HCT116 (cell line): Measurements from ENCODE around the gene SPTLC1. TPM values are rescaled to one million over a fixed set of nuclear protein-coding genes. Genes with fewer than 3 reads are reported as not detected.

Experiments used
- ATAC-seq: fragments of 200-7000 bp; cut with Tn5 transposase; 2 replicates; pipeline ENCODE4 v1.9.1; 2020; ENCODE audit warnings: mild to moderate bottlenecking, moderate library complexity
- BruUV-seq: library from RNA; stranded (reverse); fragments of 400-500 nt; replicated peaks from 2 replicates; lab custom pipeline; 2021; lab: Mats Ljungman, UMichigan
- CTCF ChIA-PET: fragments of 300-600 bp; sonication (Branson Sonifier 250); formaldehyde crosslinking; loops from one replicate; lab custom pipeline; 2021; ENCODE audit warnings: antibody characterized with exemption; lab: Charles Lee
- POLR2A ChIA-PET: fragments of 300-600, 350-600 bp; sonication (Branson Sonifier 250); formaldehyde crosslinking; loops from one replicate; lab custom pipeline; 2021; ENCODE audit warnings: antibody characterized with exemption; lab: Charles Lee
- RAD21 ChIA-PET, 2 experiments: fragments of 300-600 bp; sonication (Branson Sonifier 250); formaldehyde crosslinking; loops; one replicate each; lab custom pipeline; 2023; ENCODE audit warnings: low total read pairs in 2 of 2; ENCODE audit not compliant: uncharacterized antibody in 2 of 2, unreplicated experiment in 2 of 2, low non-redundant PET in 1 of 2; lab: Charles Lee
- DNase-seq: peaks from one replicate; pipeline ENCODE4 v3.0.0-alpha.2; 2010; ENCODE audit warnings: low read depth, low spot score
- H2AFZ ChIP-seq: fragments of 200-600 bp; shearing (Covaris generic), sonication (generic); 2 replicates; pipeline ENCODE4 v1.6.1; 2017; ENCODE audit warnings: low read depth, mixed run types, mixed read lengths, antibody characterized with exemption, low read length; ENCODE audit not compliant: poor library complexity, severe bottlenecking
- H3K27ac ChIP-seq: 2 replicates; pipeline ENCODE4 v1.5.1; 2012; ENCODE audit warnings: low read depth, low read length
- H3K27me3 ChIP-seq: fragments of 200-600 bp; sonication (generic); 2 replicates; pipeline ENCODE4 v1.6.1; 2016; ENCODE audit warnings: mixed run types, low read length, mixed read lengths; ENCODE audit not compliant: insufficient read depth
- H3K36me3 ChIP-seq, 2 experiments: fragments of 200-500 bp in 1 of 2; fragments of 200-600 bp in 1 of 2; sonication (Bioruptor generic) in 1 of 2; sonication (generic) in 1 of 2; 2 replicates each; pipeline versions ENCODE4 v1.5.1 to v1.6.1; 2014 to 2016; ENCODE audit warnings: low read length in 2 of 2, inconsistent platforms in 1 of 2, mixed read lengths in 1 of 2, mixed run types in 1 of 2; ENCODE audit not compliant: insufficient read depth in 2 of 2, control insufficient read depth in 1 of 2
- H3K4me1 ChIP-seq, 2 experiments: fragments of 200-600 bp in 1 of 2; sonication (generic) in 1 of 2; 2 replicates each; pipeline versions ENCODE4 v1.5.1 to v1.6.1; 2012 to 2017; ENCODE audit warnings: low read length in 2 of 2, inconsistent platforms in 1 of 2, mild to moderate bottlenecking in 1 of 2, mixed read lengths in 1 of 2, mixed run types in 1 of 2, moderate library complexity in 1 of 2; ENCODE audit not compliant: insufficient read depth in 2 of 2, control insufficient read depth in 1 of 2
- H3K4me2 ChIP-seq: fragments of 200-600 bp; sonication (generic); 2 replicates; pipeline ENCODE4 v1.6.1; 2017; ENCODE audit warnings: mixed run types, low read length, mixed read lengths
- H3K4me3 ChIP-seq, 2 experiments: fragments of 200-600 bp in 1 of 2; sonication (generic) in 1 of 2; replicated peaks in 1 of 2; 2 replicates each; pipeline ENCODE4 v1.5.1; 2011 to 2016; ENCODE audit warnings: low read length in 2 of 2, control low read depth in 1 of 2, low read depth in 1 of 2, mild to moderate bottlenecking in 1 of 2, mixed read lengths in 1 of 2, mixed run types in 1 of 2
- H3K79me2 ChIP-seq: fragments of 200-600 bp; sonication (generic); 2 replicates; pipeline ENCODE4 v1.6.1; 2017; ENCODE audit warnings: mild to moderate bottlenecking, mixed run types, low read length, moderate library complexity, mixed read lengths; ENCODE audit not compliant: insufficient read depth
- H3K9ac ChIP-seq: fragments of 200-600 bp; sonication (generic); 2 replicates; pipeline ENCODE4 v1.6.1; 2016; ENCODE audit warnings: low read length, mixed read lengths
- H3K9me2 ChIP-seq: fragments of 200-600 bp; sonication (generic), shearing (Covaris generic); 2 replicates; pipeline ENCODE4 v1.6.1; 2017; ENCODE audit warnings: mixed run types, mild to moderate bottlenecking, moderate library complexity; ENCODE audit not compliant: insufficient read depth
- H3K9me3 ChIP-seq, 2 experiments: fragments of 200-500 bp in 1 of 2; fragments of 200-600 bp in 1 of 2; sonication (Bioruptor generic) in 1 of 2; sonication (generic) in 1 of 2; 2 replicates each; pipeline ENCODE4 v1.6.1; 2014 to 2017; ENCODE audit warnings: low read length in 2 of 2, mixed read lengths in 2 of 2, inconsistent platforms in 1 of 2, low read depth in 1 of 2, mild to moderate bottlenecking in 1 of 2, mixed run types in 1 of 2, moderate library complexity in 1 of 2; ENCODE audit not compliant: control insufficient read depth in 1 of 2, insufficient read depth in 1 of 2
- H4K20me1 ChIP-seq: fragments of 200-600 bp; sonication (generic), shearing (Covaris generic); 2 replicates; pipeline ENCODE4 v1.6.1; 2017; ENCODE audit warnings: mixed run types, mild to moderate bottlenecking, moderate library complexity; ENCODE audit not compliant: insufficient read depth
- CEBPB ChIP-seq: IDR thresholded peaks from 2 replicates; pipeline ENCODE4 v1.6.1; 2012; ENCODE audit warnings: low read depth
- EGR1 ChIP-seq: IDR thresholded peaks from 2 replicates; pipeline ENCODE4 v1.6.1; 2012; ENCODE audit warnings: low read depth
- ELF1 ChIP-seq: IDR thresholded peaks from 2 replicates; pipeline ENCODE4 v1.6.1; 2012; ENCODE audit warnings: low read depth, borderline replicate concordance
- FOSL1 ChIP-seq: IDR thresholded peaks from 2 replicates; pipeline ENCODE4 v1.6.1; 2012; ENCODE audit warnings: low read depth
- POLR2AphosphoS5 ChIP-seq: IDR thresholded peaks from 2 replicates; pipeline ENCODE4 v1.6.1; 2011; ENCODE audit warnings: mild to moderate bottlenecking, low read depth, low read length, moderate library complexity
- RAD21 ChIP-seq: IDR thresholded peaks from 2 replicates; pipeline ENCODE4 v1.6.1; 2012; ENCODE audit warnings: low read depth, mild to moderate bottlenecking
- SP1 ChIP-seq: IDR thresholded peaks from 2 replicates; pipeline ENCODE4 v1.6.1; 2012; ENCODE audit warnings: low read depth
- TCF7L2 ChIP-seq: IDR thresholded peaks from 2 replicates; pipeline ENCODE4 v1.7.0; 2011; ENCODE audit warnings: borderline replicate concordance, inconsistent platforms; ENCODE audit not compliant: insufficient read depth, insufficient read length; ENCODE audit errors: extremely low read depth
- YY1 ChIP-seq: IDR thresholded peaks from 2 replicates; pipeline ENCODE4 v1.6.1; 2011; ENCODE audit warnings: low read length, low read depth, moderate library complexity, mild to moderate bottlenecking; ENCODE audit not compliant: insufficient replicate concordance; ENCODE audit errors: extremely low read depth
- intact Hi-C: fragments of 100-400 bp; cut with micrococcal nuclease; formaldehyde crosslinking; loops from 2 replicates; pipeline ENCODE4 v1.10.0; 2022
- total RNA-seq: library from RNA; stranded (reverse); gene quantifications from one replicate; pipeline ENCODE4 v1.2.1, GENCODE V29; 2021; ENCODE audit not compliant: unreplicated experiment
- TF ChIP-seq, protein P1 (sequence below), 3 experiments: fragments of 200-600 bp in 1 of 3; sonication (generic) in 1 of 3; IDR thresholded peaks in 2 of 3; conservative IDR thresholded peaks in 1 of 3; 2 replicates each; pipeline ENCODE4 v1.5.1; 2012 to 2017; ENCODE audit warnings: low read depth in 2 of 3, low read length in 2 of 3, antibody characterized with exemption in 1 of 3, borderline replicate concordance in 1 of 3, control low read depth in 1 of 3, mild to moderate bottlenecking in 1 of 3, mixed read lengths in 1 of 3, mixed run types in 1 of 3, moderate library complexity in 1 of 3; ENCODE audit not compliant: insufficient read depth in 1 of 3

Gene SPTLC1
- total RNA-seq, 1 experiment from 2014 or later: 81.7 TPM

DNA sequence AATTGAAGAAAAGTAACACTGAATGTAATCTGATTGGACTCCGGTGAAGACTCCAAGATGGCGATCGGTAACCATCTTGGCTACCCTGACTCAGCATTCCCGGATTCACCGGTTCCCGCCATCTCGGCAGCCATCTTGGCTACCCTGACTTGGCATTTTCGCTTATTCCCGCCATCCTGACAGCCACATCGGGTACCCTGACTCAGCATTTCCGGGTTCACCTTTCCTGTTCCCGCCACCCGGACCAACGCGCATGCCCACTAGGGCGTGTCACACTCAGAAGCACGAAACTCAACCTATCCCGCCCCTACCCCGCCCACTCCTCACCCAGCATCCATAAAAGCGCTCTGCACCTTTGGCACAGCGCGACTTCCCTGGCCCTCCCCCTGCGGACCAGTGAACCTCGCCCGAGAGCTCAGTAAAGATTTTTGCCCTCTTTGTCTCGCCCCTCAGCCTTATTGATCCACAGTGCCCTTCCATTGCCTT lies 17.2 kb downstream of the SPTLC1 start (continued):
- TF ChIP-seq ELF1 (peak; percentile 80), YY1 (peak; percentile 94), FOSL1 (no peak), SP1 (peak; percentile 60), EGR1 (peak; percentile 75), POLR2AphosphoS5 (peak; percentile 72), CEBPB (no peak)

DNA sequence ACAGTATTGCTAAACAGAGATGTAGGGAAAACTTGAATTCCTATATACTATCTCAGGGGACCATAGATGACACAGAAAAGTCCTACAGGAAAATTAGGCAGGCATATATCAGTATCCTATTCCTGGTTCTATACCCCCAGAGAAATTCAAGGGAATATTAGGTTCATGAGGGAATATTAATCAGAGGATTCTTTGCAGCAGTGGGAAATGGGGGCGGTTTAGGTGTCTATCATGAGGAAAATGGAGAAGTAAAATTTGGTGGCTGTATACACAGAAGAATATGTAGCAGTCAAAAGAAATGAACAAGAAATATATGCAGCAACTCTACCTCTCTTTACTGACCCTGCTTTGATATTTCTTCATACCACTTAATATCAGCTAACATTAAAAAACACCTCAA lies 20.0 kb downstream of the SPTLC1 start:
- no peaks in the 10 kb centered on the region for H3K36me3 ChIP-seq
- ATAC-seq: peak; percentile 13; the same call in 1 of the 2 replicates
- no peak overlapping the region for H3K4me3 ChIP-seq
- no peaks in the 10 kb centered on the region for H3K9me2 ChIP-seq
- intact Hi-C loops: loop anchor here (10.0 kb wide), 1 partner anchor 320 kb away; no protein-coding TSS in a partner anchor
- H3K4me1 ChIP-seq: peaks cover 41 to 63% of the 10 kb centered on the region in 2 experiments
- H3K27me3 ChIP-seq: no peaks in the 10 kb centered on the region
- no peak for DNase-seq
- ChIA-PET RAD21 (no interaction called here), POLR2A (no interaction called here), CTCF (no interaction called here)
- no peak overlapping the region for H2AFZ ChIP-seq
- H3K79me2 ChIP-seq: peaks cover 94% of the 10 kb centered on the region
- H4K20me1 ChIP-seq: no peaks in the 10 kb centered on the region
- peak overlapping the region; percentile 49 for H3K4me2 ChIP-seq
- BruUV-seq: no TSS peak
- no peaks in the 10 kb centered on the region for H3K9me3 ChIP-seq
- no peak for TF ChIP-seq RAD21
- TF ChIP-seq YY1: no peak
- TF ChIP-seq, protein P1, sequence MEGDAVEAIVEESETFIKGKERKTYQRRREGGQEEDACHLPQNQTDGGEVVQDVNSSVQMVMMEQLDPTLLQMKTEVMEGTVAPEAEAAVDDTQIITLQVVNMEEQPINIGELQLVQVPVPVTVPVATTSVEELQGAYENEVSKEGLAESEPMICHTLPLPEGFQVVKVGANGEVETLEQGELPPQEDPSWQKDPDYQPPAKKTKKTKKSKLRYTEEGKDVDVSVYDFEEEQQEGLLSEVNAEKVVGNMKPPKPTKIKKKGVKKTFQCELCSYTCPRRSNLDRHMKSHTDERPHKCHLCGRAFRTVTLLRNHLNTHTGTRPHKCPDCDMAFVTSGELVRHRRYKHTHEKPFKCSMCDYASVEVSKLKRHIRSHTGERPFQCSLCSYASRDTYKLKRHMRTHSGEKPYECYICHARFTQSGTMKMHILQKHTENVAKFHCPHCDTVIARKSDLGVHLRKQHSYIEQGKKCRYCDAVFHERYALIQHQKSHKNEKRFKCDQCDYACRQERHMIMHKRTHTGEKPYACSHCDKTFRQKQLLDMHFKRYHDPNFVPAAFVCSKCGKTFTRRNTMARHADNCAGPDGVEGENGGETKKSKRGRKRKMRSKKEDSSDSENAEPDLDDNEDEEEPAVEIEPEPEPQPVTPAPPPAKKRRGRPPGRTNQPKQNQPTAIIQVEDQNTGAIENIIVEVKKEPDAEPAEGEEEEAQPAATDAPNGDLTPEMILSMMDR (IDR thresholded peaks at IDR 0.05 in 2 of 3, conservative IDR thresholded peaks at IDR 0.05 in 1 of 3; ENCODE audit: borderline replicate concordance in 1 of 3, insufficient read depth in 1 of 3, low read depth in 2 of 3, low read length in 2 of 3): no peak
- TF ChIP-seq TCF7L2: no peak
- TF ChIP-seq ELF1: no peak
- no peak for TF ChIP-seq FOSL1
- no peak for TF ChIP-seq SP1
- peak overlapping the region; percentile 64 for H3K27ac ChIP-seq
- H3K9ac ChIP-seq: peak overlapping the region; percentile 15
